NCI-H2196 (cell line): ENCODE measurements around the gene AIF1.

Source experiments
- DNase-seq: peaks from one replicate; lab custom pipeline; 2025; ENCODE audit not compliant: unreplicated experiment; lab: John Stamatoyannopoulos, UW

The AIF1 gene

GRCh38 chr6:31641370-31641769 lies 26.3 kb downstream of the AIF1 start:
- DNase-seq, result no peak

GRCh38 chr6:31642798-31643570 lies 27.9 kb downstream of the AIF1 start:
- DNase-seq, result no peak

GRCh38 chr6:31643818-31644454 lies 28.9 kb downstream of the AIF1 start:
- DNase-seq, result no peak

- no peak for DNase-seq
These were observed 30.3 kb downstream of the AIF1 start for GRCh38 chr6:31645325-31645724.

- DNase-seq, result peak; percentile 80
These were observed 36.7 kb downstream of the AIF1 start for GRCh38 chr6:31651602-31652191.

GRCh38 chr6:31652925-31653724 lies 38.1 kb downstream of the AIF1 start:
- DNase-seq, result peak; percentile 94

GRCh38 chr6:31654574-31655348 lies 39.7 kb downstream of the AIF1 start:
- no peak for DNase-seq

- no peak for DNase-seq
These were observed 40.6 kb downstream of the AIF1 start, which contains the start of gene APOM for GRCh38 chr6:31655349-31656237. TSS of gene APOM (plus strand) at chr6:31655894. CDS start at chr6:31655967, 73 bp downstream.

- no peak for DNase-seq
These were observed 42.5 kb downstream of the AIF1 start for GRCh38 chr6:31657406-31658157.

GRCh38 chr6:31658158-31658688 lies 43.2 kb downstream of the AIF1 start:
- no peak for DNase-seq

- no peak for DNase-seq
These were observed 44.1 kb downstream of the AIF1 start for GRCh38 chr6:31658983-31659648.

GRCh38 chr6:31659649-31660380 lies 44.8 kb downstream of the AIF1 start:
- no peak for DNase-seq

GRCh38 chr6:31660381-31661261 lies 45.6 kb downstream of the AIF1 start, which contains the start of gene C6orf47:
TSS of gene C6orf47 (minus strand) at chr6:31660778. CDS start at chr6:31659947, 831 bp downstream.
- peak; percentile 81 for DNase-seq

- DNase-seq, result no peak
These were observed 46.5 kb downstream of the AIF1 start for GRCh38 chr6:31661262-31662123.

- no peak for DNase-seq
These were observed 47.2 kb downstream of the AIF1 start for GRCh38 chr6:31662124-31662723.
